Suppressor macrophage treated with lipopolysaccharide for 1 hour (primary cell): ENCODE measurements around the gene CCSER1.

ENCODE experiments used
- DNase-seq, 3 donors: peaks; one replicate each; pipeline ENCODE4 v3.0.0-alpha.2; 2020 to 2022

Gene CCSER1

GRCh38 chr4:90198086-90198847 lies 71.1 kb downstream of the CCSER1 start:
- DNase-seq = peak; percentile 24 to 51 (median 51)

- DNase-seq = no peak
These were observed 80.8 kb downstream of the CCSER1 start for GRCh38 chr4:90207887-90208454.

- DNase-seq = no peak
These were observed 82.7 kb downstream of the CCSER1 start for GRCh38 chr4:90209922-90210321.

GRCh38 chr4:90211174-90211573 lies 84.0 kb downstream of the CCSER1 start:
- no peak for DNase-seq

GRCh38 chr4:90215286-90215685 lies 88.1 kb downstream of the CCSER1 start:
- peak in 1 of 3 donors; percentile 6 for DNase-seq

- DNase-seq = no peak
These were observed 92.6 kb downstream of the CCSER1 start for GRCh38 chr4:90219822-90220221.

GRCh38 chr4:90220459-90220858 lies 93.3 kb downstream of the CCSER1 start:
- DNase-seq = no peak

GRCh38 chr4:90226734-90227133 lies 99.5 kb downstream of the CCSER1 start:
- no peak for DNase-seq

- no peak for DNase-seq
These were observed 100.0 kb downstream of the CCSER1 start for GRCh38 chr4:90227177-90227576.

- DNase-seq = no peak
These were observed 107.8 kb downstream of the CCSER1 start for GRCh38 chr4:90234916-90235547.

GRCh38 chr4:90237751-90238530 lies 110.7 kb downstream of the CCSER1 start:
- no peak for DNase-seq

- DNase-seq = no peak
These were observed 113.1 kb downstream of the CCSER1 start for GRCh38 chr4:90240333-90240732.

- no peak for DNase-seq
These were observed 113.8 kb downstream of the CCSER1 start for GRCh38 chr4:90241008-90241407.

- DNase-seq = no peak
These were observed 118.6 kb downstream of the CCSER1 start for GRCh38 chr4:90245837-90246236.

- DNase-seq = no peak
These were observed 119.6 kb downstream of the CCSER1 start for GRCh38 chr4:90246816-90247215.

GRCh38 chr4:90254357-90254756 lies 127.2 kb downstream of the CCSER1 start:
- DNase-seq = no peak

- no peak for DNase-seq
These were observed 147.0 kb downstream of the CCSER1 start for GRCh38 chr4:90274175-90274574.

GRCh38 chr4:90280954-90281353 lies 153.8 kb downstream of the CCSER1 start:
- DNase-seq = no peak

- no peak for DNase-seq
These were observed 154.6 kb downstream of the CCSER1 start for GRCh38 chr4:90281541-90282355.

GRCh38 chr4:90290345-90290744 lies 163.2 kb downstream of the CCSER1 start:
- no peak for DNase-seq

GRCh38 chr4:90292438-90292837 lies 165.2 kb downstream of the CCSER1 start:
- DNase-seq = no peak

- peak; percentile 31 to 47 (median 43) for DNase-seq
These were observed 166.1 kb downstream of the CCSER1 start for GRCh38 chr4:90293320-90293719.
